KMS-11 (cell line): ENCODE results near the gene BCAM.
"Not testable (repeated sequence)": the region's sequence is repeated elsewhere in the genome, so short reads cannot be mapped to it uniquely, and the experiment has no call there.

Experiments
- H2AFZ ChIP-seq: fragments of 200-600 bp; sonication (generic); 2 replicates; pipeline ENCODE4 v1.6.1; 2016; ENCODE audit warnings: antibody characterized with exemption, mixed run types, low read depth
- H3K27ac ChIP-seq: fragments of 200-600 bp; sonication (generic); 2 replicates; pipeline ENCODE4 v1.6.1; 2016; ENCODE audit warnings: mild to moderate bottlenecking, mixed run types
- H3K27me3 ChIP-seq: fragments of 200-600 bp; sonication (generic); 2 replicates; pipeline ENCODE4 v1.6.1; 2017; ENCODE audit warnings: mild to moderate bottlenecking, low read depth, mixed run types, moderate library complexity; ENCODE audit not compliant: insufficient read depth
- H3K36me3 ChIP-seq: fragments of 200-600 bp; sonication (generic); 2 replicates; pipeline ENCODE4 v1.6.1; 2017; ENCODE audit warnings: mild to moderate bottlenecking, mixed run types; ENCODE audit not compliant: insufficient read depth
- H3K4me1 ChIP-seq: fragments of 200-600 bp; sonication (generic); 2 replicates; pipeline ENCODE4 v1.6.1; 2016; ENCODE audit warnings: mild to moderate bottlenecking, low read depth, mixed run types; ENCODE audit not compliant: poor library complexity, severe bottlenecking
- H3K4me2 ChIP-seq: fragments of 200-600 bp; sonication (generic); 2 replicates; pipeline ENCODE4 v1.7.0; 2016; ENCODE audit warnings: mild to moderate bottlenecking, mixed run types
- H3K4me3 ChIP-seq: fragments of 200-600 bp; sonication (generic); IDR thresholded peaks from 2 replicates; pipeline ENCODE4 v1.6.1; 2017; ENCODE audit warnings: low read depth, low read length, mixed read lengths; ENCODE audit not compliant: insufficient read depth
- H3K79me2 ChIP-seq: fragments of 200-600 bp; sonication (generic); 2 replicates; pipeline ENCODE4 v1.6.1; 2016; ENCODE audit warnings: low read depth, mixed run types; ENCODE audit not compliant: insufficient read depth
- H3K9ac ChIP-seq: fragments of 200-600 bp; sonication (generic); 2 replicates; pipeline ENCODE4 v1.6.1; 2016; ENCODE audit warnings: mild to moderate bottlenecking, mixed run types
- H4K20me1 ChIP-seq: fragments of 200-600 bp; sonication (generic); 2 replicates; pipeline ENCODE4 v1.6.1; 2016; ENCODE audit warnings: mild to moderate bottlenecking, mixed run types; ENCODE audit not compliant: insufficient read depth
- TF ChIP-seq, protein P1 (sequence below): fragments of 200-600 bp; sonication (generic); conservative IDR thresholded peaks from 2 replicates; pipeline ENCODE4 v1.6.1; 2017; ENCODE audit warnings: low read depth, mild to moderate bottlenecking, antibody characterized with exemption, low read length, moderate library complexity, mixed read lengths

The BCAM gene

DNA sequence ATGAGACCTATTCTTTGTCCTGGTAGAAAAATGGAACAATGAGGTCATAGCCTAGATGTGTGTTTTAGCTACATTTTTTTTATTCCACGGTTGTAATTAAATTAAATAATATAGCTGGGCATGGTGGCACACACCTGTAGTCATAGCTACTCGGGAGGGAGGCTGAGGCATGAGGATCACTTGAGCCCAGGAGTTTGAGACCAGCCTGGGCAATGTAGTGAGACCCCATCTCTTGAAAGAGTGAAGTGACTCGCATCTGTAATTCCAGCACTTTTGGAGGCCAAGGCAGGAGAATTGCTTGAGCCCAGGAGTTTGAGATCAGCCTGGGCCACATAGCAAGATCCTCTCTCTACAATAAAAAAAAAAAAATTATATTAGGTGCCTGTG, 43.0 kb upstream of the BCAM start:
- Histone ChIP-seq H4K20me1 (no peaks in the 10 kb centered on the region), H3K9ac (no peak overlapping the region), H3K27me3 (no peaks in the 10 kb centered on the region), H3K4me3 (no peak overlapping the region), H2AFZ (no peak overlapping the region), H3K79me2 (no peaks in the 10 kb centered on the region), H3K4me1 (peaks cover 77% of the 10 kb centered on the region), H3K36me3 (no peaks in the 10 kb centered on the region), H3K4me2 (no peak overlapping the region), H3K27ac (no peak overlapping the region)
- TF ChIP-seq, protein P1, sequence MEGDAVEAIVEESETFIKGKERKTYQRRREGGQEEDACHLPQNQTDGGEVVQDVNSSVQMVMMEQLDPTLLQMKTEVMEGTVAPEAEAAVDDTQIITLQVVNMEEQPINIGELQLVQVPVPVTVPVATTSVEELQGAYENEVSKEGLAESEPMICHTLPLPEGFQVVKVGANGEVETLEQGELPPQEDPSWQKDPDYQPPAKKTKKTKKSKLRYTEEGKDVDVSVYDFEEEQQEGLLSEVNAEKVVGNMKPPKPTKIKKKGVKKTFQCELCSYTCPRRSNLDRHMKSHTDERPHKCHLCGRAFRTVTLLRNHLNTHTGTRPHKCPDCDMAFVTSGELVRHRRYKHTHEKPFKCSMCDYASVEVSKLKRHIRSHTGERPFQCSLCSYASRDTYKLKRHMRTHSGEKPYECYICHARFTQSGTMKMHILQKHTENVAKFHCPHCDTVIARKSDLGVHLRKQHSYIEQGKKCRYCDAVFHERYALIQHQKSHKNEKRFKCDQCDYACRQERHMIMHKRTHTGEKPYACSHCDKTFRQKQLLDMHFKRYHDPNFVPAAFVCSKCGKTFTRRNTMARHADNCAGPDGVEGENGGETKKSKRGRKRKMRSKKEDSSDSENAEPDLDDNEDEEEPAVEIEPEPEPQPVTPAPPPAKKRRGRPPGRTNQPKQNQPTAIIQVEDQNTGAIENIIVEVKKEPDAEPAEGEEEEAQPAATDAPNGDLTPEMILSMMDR = no peak

GRCh38 chr19:44767295-44768180, 41.4 kb upstream of the BCAM start:
- H2AFZ ChIP-seq = 0 out of 2 replicates have a peak overlapping the region, but pooled peaks have one; percentile 28

GRCh38 chr19:44770550-44771257, 38.2 kb upstream of the BCAM start:
- TF ChIP-seq, protein P1 = peak; percentile 96
- peak overlapping the region; percentile 64 for H2AFZ ChIP-seq
- H3K9ac ChIP-seq = no peak overlapping the region
- H3K4me2 ChIP-seq = peak overlapping the region; percentile 68
- no peaks in the 10 kb centered on the region for H3K79me2 ChIP-seq
- H4K20me1 ChIP-seq = no peaks in the 10 kb centered on the region
- peak overlapping the region; percentile 39 for H3K27ac ChIP-seq
- H3K4me3 ChIP-seq = no peak overlapping the region
- H3K27me3 ChIP-seq = no peaks in the 10 kb centered on the region
- no peaks in the 10 kb centered on the region for H3K36me3 ChIP-seq
- peaks cover 43% of the 10 kb centered on the region for H3K4me1 ChIP-seq

More at GRCh38 chr19:44767295-44768180, 41.4 kb upstream of the BCAM start:
- Histone ChIP-seq H3K36me3 (no peaks in the 10 kb centered on the region), H3K4me1 (peaks cover 66% of the 10 kb centered on the region), H3K27me3 (no peaks in the 10 kb centered on the region), H4K20me1 (no peaks in the 10 kb centered on the region), H3K4me2 (peak overlapping the region; percentile 23; the same call in 1 of the 2 replicates), H3K79me2 (no peaks in the 10 kb centered on the region), H3K4me3 (no peak overlapping the region), H3K9ac (no peak overlapping the region), H3K27ac (peak overlapping the region; percentile 9; the same call in 1 of the 2 replicates)
- TF ChIP-seq, protein P1 = no peak

GRCh38 chr19:44772144-44772543, 36.8 kb upstream of the BCAM start:
- H4K20me1 ChIP-seq, H3K4me2 ChIP-seq, H3K79me2 ChIP-seq, H3K9ac ChIP-seq, H3K4me3 ChIP-seq, H2AFZ ChIP-seq, H3K27me3 ChIP-seq, H3K36me3 ChIP-seq, H3K27ac ChIP-seq: not testable (repeated sequence)
- H3K4me1 ChIP-seq = peaks cover 40% of the 10 kb centered on the region
